Vagina (tissue), 2 donors: ENCODE data around the gene ADAMTS6. TPM values are rescaled to one million over a fixed set of nuclear protein-coding genes. Genes with fewer than 3 reads are reported as not detected.

Experiments used
- DNase-seq, 2 donors: peaks; one replicate each; pipeline ENCODE4 v3.0.0-alpha.2; 2017; ENCODE audit errors: extremely low spot score in 2 of 2
- H3K27ac ChIP-seq: fragments of 200-600 bp; sonication (generic); one replicate; pipeline ENCODE4 v1.5.1; 2019
- H3K27me3 ChIP-seq: fragments of 200-600 bp; sonication (generic); one replicate; pipeline ENCODE4 v1.5.1; 2019
- H3K36me3 ChIP-seq, 2 donors: fragments of 200-600 bp; sonication (generic); one replicate each; pipeline ENCODE4 v1.5.1; 2017 to 2019
- H3K4me1 ChIP-seq: fragments of 200-600 bp; sonication (generic); one replicate; pipeline ENCODE4 v1.5.1; 2019
- H3K4me3 ChIP-seq, 2 donors: fragments of 200-600 bp; sonication (generic); 1 replicate in 1 of 2; 2 replicates in 1 of 2; pipeline ENCODE4 v1.5.1; 2016 to 2019
- H3K9me3 ChIP-seq: fragments of 200-600 bp; sonication (generic); one replicate; pipeline ENCODE4 v1.5.1; 2019
- POLR2A ChIP-seq, 2 donors: fragments of 450-650 bp; IDR thresholded peaks; one replicate each; pipeline ENCODE4 v1.6.1; 2017; ENCODE audit warnings: antibody characterized with exemption in 2 of 2, mild to moderate bottlenecking in 2 of 2, moderate library complexity in 2 of 2
- POLR2AphosphoS5 ChIP-seq, 2 donors: sonication (generic); formaldehyde crosslinking; IDR thresholded peaks; one replicate each; pipeline ENCODE4 v1.9.0; 2017; ENCODE audit warnings: antibody characterized with exemption in 2 of 2, mild to moderate bottlenecking in 2 of 2, low read depth in 1 of 2; ENCODE audit not compliant: insufficient read depth in 1 of 2
- intact Hi-C: fragments of 100-400 bp; cut with DNase I; formaldehyde crosslinking; loops from one replicate; pipeline ENCODE4 v1.15.1; 2023
- total RNA-seq: library from RNA; depleted of rRNA; stranded (reverse); fragments of >200 nt; gene quantifications from one replicate; pipeline ENCODE4 v1.2.3, GENCODE V29; 2016
- TF ChIP-seq, protein P1 (sequence below), 3 experiments: fragments of 450-650 bp in 2 of 3; fragments of 200-600 bp in 1 of 3; sonication (generic) in 1 of 3; IDR thresholded peaks; one replicate each; pipeline ENCODE4 v1.5.1; 2017 to 2019; ENCODE audit warnings: antibody characterized with exemption in 3 of 3, mild to moderate bottlenecking in 2 of 3, moderate library complexity in 2 of 3

The ADAMTS6 gene
- total RNA-seq, 1 donor from 2014 or later, result 1.5 TPM

DNA sequence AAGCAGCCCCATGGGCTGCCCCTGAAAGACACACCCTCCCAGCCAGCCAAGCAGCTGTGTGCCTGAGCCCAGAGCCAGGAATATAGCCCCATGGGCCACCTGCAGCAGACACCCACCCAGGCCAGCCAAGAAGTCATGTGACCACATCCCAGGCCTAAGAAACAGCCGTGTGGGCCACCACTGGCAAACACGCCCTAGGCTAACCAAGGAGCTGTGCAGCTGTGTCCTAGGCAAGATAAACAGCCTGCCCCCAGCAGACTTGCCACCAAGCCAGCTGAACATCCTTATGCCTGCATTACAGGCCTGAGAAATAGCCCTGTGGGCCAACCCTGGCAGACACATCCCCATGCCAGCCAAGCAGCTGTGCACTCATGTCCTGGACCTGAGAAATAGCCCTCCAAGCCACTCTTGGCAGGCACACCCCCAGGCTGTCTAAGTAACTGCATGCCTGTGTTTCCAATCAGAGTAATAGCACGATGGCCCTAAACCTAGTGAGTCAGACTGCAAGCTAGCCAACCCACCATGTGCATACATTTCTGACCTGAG, 143.0 kb downstream of the ADAMTS6 start:
- Histone ChIP-seq H3K4me3 (no peak overlapping the region), H3K4me1 (no peaks in the 10 kb centered on the region), H3K9me3 (peaks cover 5% of the 10 kb centered on the region), H3K27ac (no peak overlapping the region), H3K36me3 (no peaks in the 10 kb centered on the region), H3K27me3 (no peaks in the 10 kb centered on the region)
- DNase-seq, result no peak
- intact Hi-C loops, result no loop called here
- TF ChIP-seq POLR2A (IDR thresholded peaks at IDR 0.05), result no peak
- TF ChIP-seq, protein P1, sequence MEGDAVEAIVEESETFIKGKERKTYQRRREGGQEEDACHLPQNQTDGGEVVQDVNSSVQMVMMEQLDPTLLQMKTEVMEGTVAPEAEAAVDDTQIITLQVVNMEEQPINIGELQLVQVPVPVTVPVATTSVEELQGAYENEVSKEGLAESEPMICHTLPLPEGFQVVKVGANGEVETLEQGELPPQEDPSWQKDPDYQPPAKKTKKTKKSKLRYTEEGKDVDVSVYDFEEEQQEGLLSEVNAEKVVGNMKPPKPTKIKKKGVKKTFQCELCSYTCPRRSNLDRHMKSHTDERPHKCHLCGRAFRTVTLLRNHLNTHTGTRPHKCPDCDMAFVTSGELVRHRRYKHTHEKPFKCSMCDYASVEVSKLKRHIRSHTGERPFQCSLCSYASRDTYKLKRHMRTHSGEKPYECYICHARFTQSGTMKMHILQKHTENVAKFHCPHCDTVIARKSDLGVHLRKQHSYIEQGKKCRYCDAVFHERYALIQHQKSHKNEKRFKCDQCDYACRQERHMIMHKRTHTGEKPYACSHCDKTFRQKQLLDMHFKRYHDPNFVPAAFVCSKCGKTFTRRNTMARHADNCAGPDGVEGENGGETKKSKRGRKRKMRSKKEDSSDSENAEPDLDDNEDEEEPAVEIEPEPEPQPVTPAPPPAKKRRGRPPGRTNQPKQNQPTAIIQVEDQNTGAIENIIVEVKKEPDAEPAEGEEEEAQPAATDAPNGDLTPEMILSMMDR (IDR thresholded peaks at IDR 0.05), result no peak

DNA sequence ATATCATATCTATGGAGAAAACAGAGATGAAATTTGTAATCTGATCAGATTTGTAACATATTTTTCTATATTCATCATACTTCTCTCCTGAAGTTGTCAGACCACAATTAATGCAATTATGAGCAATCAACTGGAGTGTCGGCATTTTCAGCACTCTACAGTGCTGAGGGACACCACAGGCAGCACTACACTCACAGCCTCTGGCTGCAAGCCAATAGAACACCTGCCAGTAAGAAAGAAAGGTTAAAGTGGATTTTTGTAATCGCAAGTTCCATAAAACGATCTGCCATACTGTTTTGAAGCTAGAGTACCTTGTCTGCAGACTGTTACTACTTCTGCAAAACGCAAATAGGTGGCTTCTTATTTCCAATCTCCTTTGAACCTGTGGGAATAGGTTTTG, 147.6 kb downstream of the ADAMTS6 start:
- TF ChIP-seq, protein P1 (IDR thresholded peaks at IDR 0.05), result no peak
- TF ChIP-seq POLR2A (IDR thresholded peaks at IDR 0.05) (no peak), POLR2AphosphoS5 (IDR thresholded peaks at IDR 0.05; ENCODE audit: insufficient read depth in 1 of 2, low read depth in 1 of 2) (no peak)
- no peak for DNase-seq

DNA sequence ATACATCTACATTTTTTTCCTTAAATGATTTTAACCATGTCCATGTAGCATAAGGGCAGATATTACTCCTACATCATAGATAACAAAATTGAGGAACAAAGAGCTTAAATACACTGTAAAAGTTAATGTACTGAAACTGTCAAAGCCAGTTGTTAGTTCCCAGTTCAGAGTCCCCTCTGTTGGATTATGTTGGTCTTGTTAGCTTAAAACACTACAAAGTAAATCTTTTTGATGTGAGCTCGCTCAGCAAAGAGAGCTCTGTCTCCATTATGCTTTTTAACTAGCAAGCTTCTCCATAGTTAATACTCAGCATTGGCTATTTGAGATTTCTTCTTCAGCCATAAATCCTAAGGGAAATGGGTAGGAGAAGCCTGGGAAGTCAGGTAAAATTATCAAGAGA, 149.1 kb downstream of the ADAMTS6 start:
- TF ChIP-seq POLR2A (IDR thresholded peaks at IDR 0.05), result no peak
- TF ChIP-seq, protein P1 (IDR thresholded peaks at IDR 0.05), result no peak
- TF ChIP-seq POLR2AphosphoS5 (IDR thresholded peaks at IDR 0.05; ENCODE audit: insufficient read depth in 1 of 2, low read depth in 1 of 2), result no peak
- Histone ChIP-seq H3K27ac (no peak overlapping the region), H3K9me3 (no peaks in the 10 kb centered on the region), H3K4me3 (no peak overlapping the region), H3K27me3 (no peaks in the 10 kb centered on the region), H3K4me1 (no peaks in the 10 kb centered on the region), H3K36me3 (no peaks in the 10 kb centered on the region)
- intact Hi-C loops, result no loop called here
- DNase-seq, result no peak

More for the DNA sequence above, 147.6 kb downstream of the ADAMTS6 start:
- H3K27ac ChIP-seq, result no peak overlapping the region
- intact Hi-C loops, result no loop called here
- H3K36me3 ChIP-seq, result no peaks in the 10 kb centered on the region
- H3K4me1 ChIP-seq, result no peaks in the 10 kb centered on the region
- no peaks in the 10 kb centered on the region for H3K9me3 ChIP-seq
- H3K4me3 ChIP-seq, result no peak overlapping the region
- no peaks in the 10 kb centered on the region for H3K27me3 ChIP-seq

DNA sequence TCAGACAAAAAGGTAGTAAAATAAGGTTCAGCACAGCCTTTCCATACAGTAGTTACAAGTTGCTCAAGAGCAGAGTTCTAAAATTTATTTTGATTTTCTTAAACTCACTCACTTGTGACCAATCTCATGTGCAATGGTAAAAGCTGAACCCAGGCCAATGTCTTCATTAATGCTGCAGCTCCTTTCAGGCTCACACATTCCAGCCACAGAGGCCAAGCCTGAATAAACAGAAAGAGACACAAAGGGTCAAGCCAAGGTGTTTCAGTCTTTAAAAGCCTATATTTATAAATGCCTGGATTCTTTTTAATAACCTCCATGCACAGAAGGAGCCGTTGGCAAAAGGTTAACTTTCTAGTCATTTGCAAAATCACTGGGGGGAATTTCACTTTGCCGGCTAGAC, 152.5 kb downstream of the ADAMTS6 start:
- H3K27me3 ChIP-seq, result no peaks in the 10 kb centered on the region
- intact Hi-C loops, result no loop called here
- TF ChIP-seq POLR2A (IDR thresholded peaks at IDR 0.05) (no peak), POLR2AphosphoS5 (IDR thresholded peaks at IDR 0.05; ENCODE audit: insufficient read depth in 1 of 2, low read depth in 1 of 2) (no peak)
- TF ChIP-seq, protein P1 (IDR thresholded peaks at IDR 0.05), result no peak
- no peak overlapping the region for H3K4me3 ChIP-seq
- DNase-seq, result no peak
- no peaks in the 10 kb centered on the region for H3K9me3 ChIP-seq
- H3K27ac ChIP-seq, result no peak overlapping the region
- H3K36me3 ChIP-seq, result no peaks in the 10 kb centered on the region
- no peaks in the 10 kb centered on the region for H3K4me1 ChIP-seq

DNA sequence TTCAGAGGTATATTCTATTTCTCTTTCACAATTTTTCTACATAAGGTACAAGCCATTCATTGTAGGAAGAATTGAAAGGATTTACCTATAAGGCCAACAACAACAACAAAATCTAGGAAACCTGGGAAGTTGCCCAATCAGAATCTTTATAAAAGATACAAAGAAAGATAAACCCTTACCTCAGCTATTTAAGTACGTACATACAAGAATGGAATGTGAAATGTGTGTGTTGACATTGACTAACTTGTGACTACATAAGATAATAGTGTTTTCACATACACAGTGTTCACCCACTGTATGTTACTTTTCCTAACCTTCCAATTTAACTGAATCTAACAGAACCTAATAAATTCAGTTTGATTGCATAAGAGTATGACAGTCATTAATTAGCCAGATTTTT, 154.1 kb downstream of the ADAMTS6 start:
- Histone ChIP-seq H3K27ac (no peak overlapping the region), H3K4me3 (no peak overlapping the region), H3K4me1 (no peaks in the 10 kb centered on the region), H3K27me3 (no peaks in the 10 kb centered on the region), H3K9me3 (no peaks in the 10 kb centered on the region), H3K36me3 (no peaks in the 10 kb centered on the region)
- no peak for TF ChIP-seq POLR2AphosphoS5 (IDR thresholded peaks at IDR 0.05; ENCODE audit: insufficient read depth in 1 of 2, low read depth in 1 of 2)
- TF ChIP-seq, protein P1 (IDR thresholded peaks at IDR 0.05), result no peak
- no peak for TF ChIP-seq POLR2A (IDR thresholded peaks at IDR 0.05)
- intact Hi-C loops, result no loop called here
- no peak for DNase-seq
